K562 (cell line): Measurements from ENCODE around the gene ACP4. TPM values are rescaled to one million over a fixed set of nuclear protein-coding genes. Genes with fewer than 3 reads are reported as not detected.
"Not testable (repeated sequence)": the region's sequence is repeated elsewhere in the genome, so short reads cannot be mapped to it uniquely, and the experiment has no call there.

Source experiments
- ATAC-seq: fragments of 200-7000 bp; cut with Tn5 transposase; 3 replicates; pipeline ENCODE4 v1.9.1; 2020; ENCODE audit warnings: moderate library complexity
- BruUV-seq: library from RNA; stranded (reverse); fragments of 400-500 nt; replicated peaks from 2 replicates; lab custom pipeline; 2021; lab: Mats Ljungman, UMichigan
- CTCF ChIA-PET: fragments of 300-600 bp; formaldehyde crosslinking; extraction: SDS; loops from one replicate; lab custom pipeline; 2021; ENCODE audit warnings: low intra/inter-chr PET ratio; lab: Yijun Ruan, JAX
- POLR2A ChIA-PET: fragments of 300-600, 350-650 bp; sonication (Branson Sonifier 250); formaldehyde crosslinking; extraction: SDS; loops from one replicate; lab custom pipeline; 2021; ENCODE audit warnings: antibody characterized with exemption, inconsistent platforms; lab: Yijun Ruan, JAX
- DNase-seq, 4 experiments: peaks; one replicate each; pipeline versions ENCODE4 v3.0.0 to v3.0.0-alpha.2; 2011 to 2018; ENCODE audit warnings: low spot score in 3 of 4, mixed read lengths in 3 of 4; ENCODE audit errors: extremely low read depth in 1 of 4
- FAIRE-seq: peaks from 2 replicates; lab custom pipeline; 2011; peaks lifted over from hg19 to GRCh38; lab: Jason Lieb, UNC
- H2AFZ ChIP-seq: 2 replicates; pipeline ENCODE4 v1.6.0; 2011; ENCODE audit warnings: low read depth, low read length, control low read depth, inconsistent platforms
- H3K27ac ChIP-seq: fragments of 200-600 bp; 3 replicates; pipeline ENCODE4 v1.8.0; 2011; ENCODE audit warnings: low read depth, mild to moderate bottlenecking, control low read depth, inconsistent platforms, low read length, moderate library complexity, mixed read lengths; ENCODE audit errors: extremely low read depth
- H3K27me3 ChIP-seq, 2 experiments: fragments of 300-600 bp in 1 of 2; 2 replicates in 1 of 2; 3 replicates in 1 of 2; pipeline versions ENCODE4 v1.6.0 to v1.8.0; 2011; ENCODE audit warnings: inconsistent platforms in 2 of 2, low read length in 2 of 2, mild to moderate bottlenecking in 1 of 2, mixed read lengths in 1 of 2, moderate library complexity in 1 of 2; ENCODE audit not compliant: control insufficient read depth in 2 of 2, insufficient read depth in 2 of 2
- H3K36me3 ChIP-seq: fragments of 300-600 bp; 3 replicates; pipeline ENCODE4 v1.8.0; 2011; ENCODE audit warnings: mild to moderate bottlenecking, low read length, inconsistent platforms; ENCODE audit not compliant: control insufficient read depth, insufficient read depth
- H3K4me1 ChIP-seq, 2 experiments: fragments of 200-600 bp in 1 of 2; replicated peaks in 1 of 2; 2 replicates in 1 of 2; 3 replicates in 1 of 2; pipeline versions ENCODE4 v1.5.1 to v1.8.0; 2011; ENCODE audit warnings: inconsistent platforms in 2 of 2, low read length in 2 of 2, mild to moderate bottlenecking in 1 of 2, mixed read lengths in 1 of 2, moderate library complexity in 1 of 2; ENCODE audit not compliant: control insufficient read depth in 2 of 2, insufficient read depth in 2 of 2
- H3K4me2 ChIP-seq: 2 replicates; pipeline ENCODE4 v1.6.1; 2011; ENCODE audit warnings: low read length, control low read depth, inconsistent platforms, mixed read lengths; ENCODE audit not compliant: insufficient read depth
- H3K4me3 ChIP-seq: fragments of 200-600 bp; sonication (generic), shearing (Covaris generic); 2 replicates; pipeline ENCODE4 v1.5.1; 2016; ENCODE audit warnings: control low read depth, inconsistent platforms
- H3K79me2 ChIP-seq: fragments of 200-600 bp; 3 replicates; pipeline ENCODE4 v1.8.0; 2011; ENCODE audit warnings: low read length, inconsistent platforms; ENCODE audit not compliant: control insufficient read depth, insufficient read depth
- H3K9ac ChIP-seq, 2 experiments: 2 replicates each; pipeline versions ENCODE4 v1.6.0 to v1.6.1; 2011; ENCODE audit warnings: low read depth in 2 of 2, low read length in 2 of 2, control low read depth in 1 of 2, inconsistent platforms in 1 of 2, mild to moderate bottlenecking in 1 of 2, mixed read lengths in 1 of 2; ENCODE audit not compliant: insufficient read depth in 1 of 2
- H3K9me1 ChIP-seq: one replicate; pipeline ENCODE4 v1.6.0; 2011; ENCODE audit warnings: inconsistent platforms, mild to moderate bottlenecking, low read length, moderate library complexity; ENCODE audit not compliant: control insufficient read depth, insufficient read depth
- H3K9me3 ChIP-seq: replicated peaks from 2 replicates; pipeline ENCODE4 v1.5.1; 2011; ENCODE audit warnings: low read depth, low read length, inconsistent platforms; ENCODE audit not compliant: control insufficient read depth, insufficient read depth
- H4K20me1 ChIP-seq: replicated peaks from 2 replicates; pipeline ENCODE4 v1.6.1; 2011; ENCODE audit warnings: low read length, inconsistent platforms, mixed read lengths; ENCODE audit not compliant: control insufficient read depth, insufficient read depth
- ADNP ChIP-seq: fragments of 200-800 bp; sonication (Bioruptor generic); IDR thresholded peaks from 2 replicates; pipeline ENCODE4 v1.6.1; 2016; ENCODE audit warnings: missing genetic modification characterization, missing compliant biosample characterization
- ATF7 ChIP-seq: fragments of 450-650 bp; IDR thresholded peaks from 2 replicates; pipeline ENCODE4 v1.7.1; 2014; ENCODE audit warnings: mild to moderate bottlenecking, moderate library complexity
- CBFA2T2 ChIP-seq: fragments of 450-650 bp; conservative IDR thresholded peaks from 2 replicates; pipeline ENCODE4 v1.6.1; 2017; ENCODE audit warnings: mild to moderate bottlenecking
- RAD51 ChIP-seq: fragments of 450-650 bp; IDR thresholded peaks from 2 replicates; pipeline ENCODE4 v1.7.1; 2016; ENCODE audit warnings: low read depth, mild to moderate bottlenecking, borderline replicate concordance
- REST ChIP-seq, 2 experiments: fragments of 450-650 bp; formaldehyde crosslinking in 1 of 2; IDR thresholded peaks; 2 replicates each; pipeline versions ENCODE4 v1.4.0 to v1.6.1; 2014 to 2020; ENCODE audit warnings: mild to moderate bottlenecking in 2 of 2, borderline replicate concordance in 1 of 2, low read depth in 1 of 2
- ZNF143 ChIP-seq: sonication (generic); formaldehyde crosslinking; IDR thresholded peaks from 2 replicates; pipeline ENCODE4 v1.9.0; 2022; ENCODE audit warnings: mild to moderate bottlenecking, missing genetic modification reagents
- ZNF695 ChIP-seq: fragments of 450-650 bp; formaldehyde crosslinking; IDR thresholded peaks from 2 replicates; pipeline ENCODE4 v1.4.0; 2020; ENCODE audit warnings: mild to moderate bottlenecking, moderate library complexity
- WGBS: fragments of 100-300 bp; shearing (Covaris generic); methylation state at CpG from one replicate; pipeline ENCODE4 v1.1.6; 2016; ENCODE audit warnings: low coverage, mixed read lengths; ENCODE audit not compliant: insufficient coverage; ENCODE audit errors: missing lambda C conversion rate; 5-methylcytosine and 5-hydroxymethylcytosine counted together
- in situ Hi-C: fragments of 300-500 bp; cut with MboI; formaldehyde crosslinking; loops from 4 replicates; pipeline ENCODE4 v1.15.0; 2018; ENCODE audit warnings: inconsistent platforms, mixed read lengths
- intact Hi-C: fragments of 100-400 bp; cut with micrococcal nuclease; formaldehyde crosslinking; loops from 2 replicates; pipeline ENCODE4 v1.14.2; 2022
- polyA plus RNA-seq, 8 experiments: library from polyadenylated mRNA; depleted of rRNA in 4 of 8; stranded (reverse) in 5 of 8; unstranded in 3 of 8; fragments of >200 nt; fragmentation: Nextera tagmentation in 2 of 8; fragmentation: Illumina TruSeq in 1 of 8; extraction: Ambion mirVana in 2 of 8; extraction: Trizol in 1 of 8; gene quantifications; 2 replicates each; pipeline versions ENCODE4 v1.2.1 to v1.2.3, GENCODE V29; 2011 to 2014; ENCODE audit warnings: inconsistent platforms in 1 of 8, missing spikeins in 1 of 8
- total RNA-seq, 7 experiments: library from RNA; depleted of rRNA in 6 of 7; stranded (reverse); fragments of >200 nt in 6 of 7; fragmentation: Illumina TruSeq in 2 of 7; extraction: Trizol in 2 of 7; gene quantifications; 2 replicates each; pipeline versions ENCODE4 v1.2.1 to v1.2.3, GENCODE V29; 2011 to 2021; ENCODE audit warnings: low replicate concordance in 1 of 7

Gene ACP4
- total and polyA plus RNA-seq, 9 of the 15 experiments (the other 6 are each of a cell fraction or from before 2014, with no cell fraction given) = not detected

DNA sequence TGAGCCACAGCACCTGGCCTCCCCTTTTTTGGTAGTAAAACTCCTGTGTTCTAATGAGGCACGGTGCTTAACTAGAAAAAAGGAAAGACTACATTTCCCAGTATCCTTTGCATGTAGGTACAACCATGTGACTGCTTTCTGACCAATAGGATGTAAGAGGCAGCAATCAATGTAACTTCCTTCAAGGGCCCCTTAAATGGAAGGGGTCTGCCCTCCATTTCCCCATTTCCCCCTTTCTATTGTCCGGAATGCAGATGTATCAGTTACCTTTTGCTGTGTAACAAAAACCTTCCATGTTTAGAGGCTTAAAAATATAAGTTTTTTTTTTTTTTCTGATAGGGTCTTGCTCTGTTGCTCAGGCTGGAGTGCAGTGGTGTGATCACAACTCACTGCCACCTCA is 17.7 kb upstream of the ACP4 start (continued):
- TF ChIP-seq REST (IDR thresholded peaks at IDR 0.05; ENCODE audit: borderline replicate concordance) (peak; percentile 46; the same call in 1 of the 2 replicates), REST (CRISPR knock-in tag; IDR thresholded peaks at IDR 0.05; ENCODE audit: low read depth) (no peak), ADNP (peak; percentile 63; the same call in 1 of the 2 replicates), CBFA2T2 (0 out of 2 replicates have a peak, but pooled peaks have one; percentile 33), RAD51 (peak; percentile 91), ZNF143 (CRISPR knock-in tag) (peak; percentile 86), ATF7 (0 out of 2 replicates have a peak, but pooled peaks have one; percentile 15), ZNF695 (CRISPR knock-in tag) (no peak)
- TF ChIP-seq, all 486 proteins: peak for 29

DNA sequence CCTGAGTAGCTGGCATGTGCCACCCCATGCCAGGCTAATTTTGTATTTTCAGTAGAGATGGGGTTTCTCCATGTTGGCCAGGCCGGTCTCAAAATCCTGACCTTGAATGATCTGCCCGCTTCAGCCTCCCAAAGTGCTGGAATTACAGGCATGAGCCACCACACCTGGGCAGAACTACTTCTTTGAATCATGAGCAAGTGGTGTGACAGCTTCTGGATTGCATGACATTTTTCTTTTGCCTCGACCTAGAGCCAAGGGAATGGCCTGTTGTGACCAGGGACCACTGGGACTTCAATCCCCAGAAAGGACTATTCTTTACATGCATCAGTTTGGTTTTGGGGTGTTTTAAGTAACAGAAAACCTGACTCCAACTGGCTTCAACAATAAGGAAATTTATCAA is 17.3 kb upstream of the ACP4 start:
- WGBS = 79% methylated on average over 3 of the region's 3 CpGs
- POLR2A ChIA-PET = interaction anchor here (1.7 kb wide), 1 partner anchor 24 kb away, joined by 6 read pairs; no protein-coding TSS in a partner anchor
- H3K9me3 ChIP-seq, in situ Hi-C loops, H3K4me3 ChIP-seq, DNase-seq, H3K9ac ChIP-seq, H3K9me1 ChIP-seq, H3K27ac ChIP-seq, ATAC-seq, FAIRE-seq, H3K79me2 ChIP-seq, H4K20me1 ChIP-seq, H3K4me2 ChIP-seq, CTCF ChIA-PET, H3K27me3 ChIP-seq, H3K36me3 ChIP-seq, BruUV-seq, intact Hi-C loops: not testable (repeated sequence)
- Histone ChIP-seq H2AFZ (peak overlapping the region; percentile 86), H3K4me1 (peaks cover 13 to 26% of the 10 kb centered on the region in 2 experiments)
